OCI-LY3 (cell line): Measurements from ENCODE around the gene ZBTB48.

ENCODE experiments used
- H2AFZ ChIP-seq: fragments of 200-600, 300-600 bp; shearing (Covaris generic); 2 replicates; pipeline ENCODE4 v1.6.0; 2014; ENCODE audit warnings: antibody characterized with exemption, low read depth, low read length
- H3K27ac ChIP-seq: fragments of 200-600, 300-600 bp; sonication (generic); 2 replicates; pipeline ENCODE4 v1.5.1; 2014; ENCODE audit warnings: mild to moderate bottlenecking, low read length, moderate library complexity, mixed read lengths
- H3K27me3 ChIP-seq: fragments of 200-600, 300-600 bp; sonication (generic); 2 replicates; pipeline ENCODE4 v1.6.1; 2014; ENCODE audit warnings: low read depth, low read length, mixed read lengths
- H3K36me3 ChIP-seq: fragments of 200-600, 300-600 bp; sonication (generic); replicated peaks from 2 replicates; pipeline ENCODE3; 2014; ENCODE audit warnings: low read depth, low read length, mixed read lengths
- H3K4me1 ChIP-seq: fragments of 300-600, 200-600 bp; sonication (generic); 2 replicates; pipeline ENCODE4 v1.6.1; 2014; ENCODE audit warnings: low read length, mixed read lengths
- H3K4me2 ChIP-seq: fragments of 200-600, 300-600 bp; sonication (generic); 2 replicates; pipeline ENCODE4 v1.6.1; 2014; ENCODE audit warnings: low read length, mixed read lengths
- H3K4me3 ChIP-seq: fragments of 300-600, 200-600 bp; sonication (generic); 2 replicates; pipeline ENCODE4 v1.5.1; 2014; ENCODE audit warnings: antibody characterized with exemption, mild to moderate bottlenecking, low read length, moderate library complexity
- H3K79me2 ChIP-seq: fragments of 300-600, 200-600 bp; shearing (Covaris generic); 2 replicates; pipeline ENCODE4 v1.6.1; 2014; ENCODE audit warnings: mild to moderate bottlenecking, low read length, mixed read lengths
- H3K9ac ChIP-seq: fragments of 300-600, 200-600 bp; shearing (Covaris generic); 2 replicates; pipeline ENCODE4 v1.6.0; 2014; ENCODE audit warnings: mild to moderate bottlenecking, low read length, moderate library complexity
- H3K9me3 ChIP-seq: fragments of 200-600, 300-600 bp; shearing (Covaris generic); 2 replicates; pipeline ENCODE4 v1.6.1; 2014; ENCODE audit warnings: low read length, mixed read lengths; ENCODE audit not compliant: insufficient read depth
- H4K20me1 ChIP-seq: fragments of 200-600, 300-600 bp; sonication (generic); 2 replicates; pipeline ENCODE4 v1.6.1; 2016; ENCODE audit warnings: low read length, mixed read lengths; ENCODE audit not compliant: insufficient read depth
- CTCF ChIP-seq: fragments of 200-600, 300-600 bp; sonication (generic); IDR thresholded peaks from 2 replicates; pipeline ENCODE4 v1.5.1; 2014; ENCODE audit warnings: antibody characterized with exemption, low read length, low read depth
- EZH2phosphoT487 ChIP-seq: fragments of 200-600 bp; shearing (Covaris generic); IDR thresholded peaks from 2 replicates; pipeline ENCODE4 v1.6.1; 2018; ENCODE audit warnings: antibody characterized with exemption, mixed run types, low read depth

Gene ZBTB48

GRCh38 chr1:6544831-6545230 lies 35.0 kb upstream of the ZBTB48 start:
- no peaks in the 10 kb centered on the region; the same call in 1 of the 2 replicates for H4K20me1 ChIP-seq
- no peaks in the 10 kb centered on the region for H3K4me1 ChIP-seq
- no peaks in the 10 kb centered on the region for H3K27me3 ChIP-seq
- H3K9ac ChIP-seq, result no peak overlapping the region
- TF ChIP-seq EZH2phosphoT487, result no peak
- TF ChIP-seq CTCF, result no peak
- H3K9me3 ChIP-seq, result no peaks in the 10 kb centered on the region
- peaks cover 29% of the 10 kb centered on the region for H3K36me3 ChIP-seq
- H3K27ac ChIP-seq, result no peak overlapping the region
- no peaks in the 10 kb centered on the region for H3K79me2 ChIP-seq
- no peak overlapping the region for H2AFZ ChIP-seq
- no peak overlapping the region for H3K4me3 ChIP-seq
- no peak overlapping the region for H3K4me2 ChIP-seq

GRCh38 chr1:6545276-6546112 lies 34.3 kb upstream of the ZBTB48 start:
- Histone ChIP-seq H2AFZ (no peak overlapping the region), H3K36me3 (peaks cover 29% of the 10 kb centered on the region), H3K4me2 (no peak overlapping the region), H3K4me1 (no peaks in the 10 kb centered on the region), H3K4me3 (no peak overlapping the region), H3K27ac (no peak overlapping the region), H3K9ac (no peak overlapping the region), H4K20me1 (no peaks in the 10 kb centered on the region; the same call in 1 of the 2 replicates), H3K79me2 (no peaks in the 10 kb centered on the region), H3K9me3 (no peaks in the 10 kb centered on the region), H3K27me3 (no peaks in the 10 kb centered on the region)
- TF ChIP-seq EZH2phosphoT487 (no peak), CTCF (no peak)

GRCh38 chr1:6546326-6546725 lies 33.5 kb upstream of the ZBTB48 start:
- Histone ChIP-seq H4K20me1 (no peaks in the 10 kb centered on the region; the same call in 1 of the 2 replicates), H2AFZ (no peak overlapping the region), H3K79me2 (peaks cover 5% of the 10 kb centered on the region; the same call in 1 of the 2 replicates), H3K27ac (no peak overlapping the region), H3K27me3 (no peaks in the 10 kb centered on the region), H3K4me2 (no peak overlapping the region), H3K9ac (no peak overlapping the region), H3K9me3 (no peaks in the 10 kb centered on the region), H3K4me1 (no peaks in the 10 kb centered on the region), H3K36me3 (peaks cover 27% of the 10 kb centered on the region), H3K4me3 (no peak overlapping the region)
- no peak for TF ChIP-seq EZH2phosphoT487
- TF ChIP-seq CTCF, result no peak

GRCh38 chr1:6547301-6547700 lies 32.5 kb upstream of the ZBTB48 start:
- no peaks in the 10 kb centered on the region for H3K9me3 ChIP-seq
- H3K27me3 ChIP-seq, result no peaks in the 10 kb centered on the region
- H2AFZ ChIP-seq, result no peak overlapping the region
- peaks cover 22% of the 10 kb centered on the region for H3K36me3 ChIP-seq
- H4K20me1 ChIP-seq, result no peaks in the 10 kb centered on the region; the same call in 1 of the 2 replicates
- H3K4me2 ChIP-seq, result no peak overlapping the region
- H3K4me3 ChIP-seq, result no peak overlapping the region
- H3K79me2 ChIP-seq, result peaks cover 10% of the 10 kb centered on the region
- H3K27ac ChIP-seq, result no peak overlapping the region
- no peaks in the 10 kb centered on the region for H3K4me1 ChIP-seq
- no peak for TF ChIP-seq EZH2phosphoT487
- TF ChIP-seq CTCF, result no peak
- no peak overlapping the region for H3K9ac ChIP-seq
